Endothelial cell of umbilical vein (primary cell): Measurements from ENCODE around the gene SNX2. TPM values are rescaled to one million over a fixed set of nuclear protein-coding genes. Genes with fewer than 3 reads are reported as not detected.

Source experiments
- BruUV-seq: library from RNA; stranded (reverse); fragments of 400-500 nt; replicated peaks from 2 replicates; lab custom pipeline; 2021; lab: Mats Ljungman, UMichigan
- CTCF ChIA-PET: fragments of 300-600, 350-600 bp; sonication (Branson Sonifier 250); formaldehyde crosslinking; loops from one replicate; lab custom pipeline; 2021; ENCODE audit warnings: antibody characterized with exemption, inconsistent platforms; lab: Charles Lee
- POLR2A ChIA-PET: fragments of 300-600, 350-600 bp; sonication (Branson Sonifier 250); formaldehyde crosslinking; loops from one replicate; lab custom pipeline; 2021; ENCODE audit warnings: antibody characterized with exemption, inconsistent platforms; lab: Charles Lee
- DNase-seq: peaks from one replicate; pipeline ENCODE4 v3.0.0-alpha.2; 2011; ENCODE audit warnings: low read depth, low spot score
- FAIRE-seq: peaks from 2 replicates; lab custom pipeline; 2011; peaks lifted over from hg19 to GRCh38; lab: Jason Lieb, UNC
- H2AFZ ChIP-seq: 2 replicates; pipeline ENCODE4 v1.6.0; 2012; ENCODE audit warnings: low read depth, low read length, control low read depth, inconsistent platforms
- H3K27ac ChIP-seq: 2 replicates; pipeline ENCODE4 v1.5.1; 2011; ENCODE audit warnings: low read depth, mild to moderate bottlenecking, control low read depth, low read length, moderate library complexity; ENCODE audit not compliant: insufficient read depth
- H3K27me3 ChIP-seq, 2 experiments: 2 replicates each; pipeline versions ENCODE4 v1.6.0 to v1.6.1; 2011; ENCODE audit warnings: low read length in 2 of 2, mixed read lengths in 1 of 2; ENCODE audit not compliant: control insufficient read depth in 2 of 2, insufficient read depth in 2 of 2
- H3K36me3 ChIP-seq, 2 experiments: 2 replicates in 1 of 2; 3 replicates in 1 of 2; pipeline ENCODE4 v1.5.1; 2011; ENCODE audit warnings: low read length in 2 of 2, mild to moderate bottlenecking in 1 of 2, moderate library complexity in 1 of 2; ENCODE audit not compliant: control insufficient read depth in 2 of 2, insufficient read depth in 2 of 2; ENCODE audit errors: extremely low read depth in 1 of 2
- H3K4me1 ChIP-seq: 3 replicates; pipeline ENCODE4 v1.5.1; 2011; ENCODE audit warnings: mild to moderate bottlenecking, low read length; ENCODE audit not compliant: control insufficient read depth, insufficient read depth; ENCODE audit errors: extremely low read depth
- H3K4me2 ChIP-seq: 2 replicates; pipeline ENCODE4 v1.6.1; 2011; ENCODE audit warnings: low read length, control low read depth, mixed read lengths; ENCODE audit not compliant: insufficient read depth
- H3K4me3 ChIP-seq, 3 experiments: fragments of 200-600 bp in 1 of 3; sonication (generic), shearing (Covaris generic) in 1 of 3; replicated peaks in 1 of 3; 2 replicates each; pipeline ENCODE4 v1.5.1; 2011 to 2016; ENCODE audit warnings: control low read depth in 3 of 3, low read length in 3 of 3, mild to moderate bottlenecking in 2 of 3, inconsistent platforms in 1 of 3, low read depth in 1 of 3, moderate library complexity in 1 of 3; ENCODE audit not compliant: insufficient read depth in 1 of 3
- H3K79me2 ChIP-seq: 2 replicates; pipeline ENCODE4 v1.6.0; 2012; ENCODE audit warnings: low read length, inconsistent platforms; ENCODE audit not compliant: control insufficient read depth, insufficient read depth
- H3K9ac ChIP-seq: replicated peaks from 2 replicates; pipeline ENCODE3; 2011; ENCODE audit warnings: low read length, control low read depth; ENCODE audit not compliant: insufficient read depth; ENCODE audit errors: extremely low read depth
- H3K9me1 ChIP-seq: replicated peaks from 3 replicates; pipeline ENCODE4 v1.6.0; 2011; ENCODE audit warnings: mild to moderate bottlenecking, low read length; ENCODE audit not compliant: control insufficient read depth, insufficient read depth; ENCODE audit errors: extremely low read depth
- H3K9me3 ChIP-seq: replicated peaks from 2 replicates; pipeline ENCODE4 v1.5.1; 2012; ENCODE audit warnings: low read length, inconsistent platforms; ENCODE audit not compliant: control insufficient read depth, insufficient read depth
- H4K20me1 ChIP-seq: replicated peaks from 2 replicates; pipeline ENCODE3; 2011; ENCODE audit warnings: mild to moderate bottlenecking, low read length; ENCODE audit not compliant: control insufficient read depth, insufficient read depth; ENCODE audit errors: extremely low read depth
- EZH2 ChIP-seq: IDR thresholded peaks from 2 replicates; pipeline ENCODE4 v1.6.1; 2012; ENCODE audit warnings: borderline replicate concordance, low read depth, mild to moderate bottlenecking, moderate library complexity, low read length, inconsistent platforms; ENCODE audit not compliant: severe bottlenecking
- FOS ChIP-seq: IDR thresholded peaks from 2 replicates; pipeline ENCODE4 v1.6.1; 2011; ENCODE audit warnings: mild to moderate bottlenecking, low read length, moderate library complexity, borderline replicate concordance; ENCODE audit not compliant: insufficient read depth
- GATA2 ChIP-seq: IDR thresholded peaks from 2 replicates; pipeline ENCODE4 v1.7.0; 2011; ENCODE audit warnings: low read depth, mild to moderate bottlenecking, moderate library complexity, mixed read lengths, low read length; ENCODE audit not compliant: insufficient read length, insufficient read depth
- JUN ChIP-seq: IDR thresholded peaks from 2 replicates; pipeline ENCODE4 v1.6.1; 2011; ENCODE audit warnings: borderline replicate concordance, low read depth; ENCODE audit not compliant: insufficient read length, insufficient read depth
- POLR2AphosphoS5 ChIP-seq: IDR thresholded peaks from 2 replicates; pipeline ENCODE4 v1.6.1; 2012; ENCODE audit warnings: low read depth, mild to moderate bottlenecking, control low read depth, low read length, moderate library complexity; ENCODE audit not compliant: insufficient read depth
- dilution Hi-C: fragments of 300-500 bp; cut with MboI; formaldehyde crosslinking; loops from one replicate; pipeline ENCODE4 v1.15.0; 2019; ENCODE audit warnings: low sequenced_read_pairs; ENCODE audit not compliant: extremely low pct_ligation_motif_present
- intact Hi-C: fragments of 100-400 bp; cut with micrococcal nuclease; formaldehyde crosslinking; loops from one replicate; pipeline ENCODE4 v1.10.0; 2022
- polyA plus RNA-seq, 4 experiments: library from polyadenylated mRNA; depleted of rRNA in 3 of 4; stranded (reverse) in 3 of 4; unstranded in 1 of 4; fragments of >200 nt; gene quantifications; 2 replicates each; pipeline versions ENCODE4 v1.2.1 to v1.2.3, GENCODE V29; 2011 to 2012; ENCODE audit warnings: missing spikeins in 1 of 4
- total RNA-seq: library from RNA; stranded (reverse); gene quantifications from 2 replicates; pipeline ENCODE4 v1.2.3, GENCODE V29; 2021
- TF ChIP-seq, protein P1 (sequence below), 2 donors: IDR thresholded peaks; 1 replicate in 1 of 2; 2 replicates in 1 of 2; pipeline ENCODE4 v1.5.1; 2011; ENCODE audit warnings: low read length in 2 of 2, mild to moderate bottlenecking in 2 of 2, moderate library complexity in 2 of 2, control low read depth in 1 of 2, inconsistent platforms in 1 of 2, low read depth in 1 of 2; ENCODE audit not compliant: insufficient read depth in 1 of 2; ENCODE audit errors: extremely low read depth in 1 of 2

The SNX2 gene
- total and polyA plus RNA-seq, 2 donors (not counting 3 experiments of a cell fraction or from before 2014, with no cell fraction given): 14.4 to 51.2 TPM

DNA sequence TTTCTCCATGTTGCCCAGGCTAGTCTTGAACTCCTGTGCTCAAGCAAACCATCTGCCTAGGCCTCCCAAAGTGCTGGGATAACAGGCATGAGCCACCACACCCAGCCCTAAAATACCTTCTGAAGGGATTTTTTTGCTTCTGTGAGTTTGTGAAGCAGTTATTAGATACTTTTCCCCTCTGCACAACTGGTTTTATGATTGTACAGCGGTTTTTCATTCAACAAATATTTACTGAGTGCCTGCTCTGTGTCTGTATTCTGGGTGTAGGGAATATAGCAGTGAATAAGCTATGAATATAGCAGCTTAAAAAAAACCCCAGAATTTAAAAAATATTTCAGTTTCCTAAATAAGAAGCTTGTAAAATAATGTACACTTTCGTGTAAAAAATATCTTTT lies 72.8 kb downstream of the SNX2 start:
- dilution Hi-C loops (no loop called here), intact Hi-C loops (loop anchor here (5.0 to 10.0 kb wide), 3 partner anchors 245 to 667 kb away; partner anchors contain the start of gene CSNK1G3)
- peaks cover 18% of the 10 kb centered on the region for H3K4me1 ChIP-seq
- H3K4me2 ChIP-seq: no peak overlapping the region
- H3K4me3 ChIP-seq: no peak overlapping the region
- ChIA-PET CTCF (interaction anchor here (1.3 to 1.9 kb wide), 3 partner anchors 10 to 60 kb away, joined by 4 to 6 read pairs (median 5); no protein-coding TSS in a partner anchor), POLR2A (no interaction called here)
- H4K20me1 ChIP-seq: no peaks in the 10 kb centered on the region
- DNase-seq (no peak), FAIRE-seq (no peak)
- H2AFZ ChIP-seq: no peak overlapping the region
- H3K36me3 ChIP-seq: no peaks in the 10 kb centered on the region
- BruUV-seq: no TSS peak
- no peak overlapping the region for H3K9ac ChIP-seq
- no peaks in the 10 kb centered on the region for H3K79me2 ChIP-seq
- TF ChIP-seq FOS (no peak), EZH2 (no peak), JUN (no peak), GATA2 (no peak), POLR2AphosphoS5 (no peak)
- TF ChIP-seq, protein P1, sequence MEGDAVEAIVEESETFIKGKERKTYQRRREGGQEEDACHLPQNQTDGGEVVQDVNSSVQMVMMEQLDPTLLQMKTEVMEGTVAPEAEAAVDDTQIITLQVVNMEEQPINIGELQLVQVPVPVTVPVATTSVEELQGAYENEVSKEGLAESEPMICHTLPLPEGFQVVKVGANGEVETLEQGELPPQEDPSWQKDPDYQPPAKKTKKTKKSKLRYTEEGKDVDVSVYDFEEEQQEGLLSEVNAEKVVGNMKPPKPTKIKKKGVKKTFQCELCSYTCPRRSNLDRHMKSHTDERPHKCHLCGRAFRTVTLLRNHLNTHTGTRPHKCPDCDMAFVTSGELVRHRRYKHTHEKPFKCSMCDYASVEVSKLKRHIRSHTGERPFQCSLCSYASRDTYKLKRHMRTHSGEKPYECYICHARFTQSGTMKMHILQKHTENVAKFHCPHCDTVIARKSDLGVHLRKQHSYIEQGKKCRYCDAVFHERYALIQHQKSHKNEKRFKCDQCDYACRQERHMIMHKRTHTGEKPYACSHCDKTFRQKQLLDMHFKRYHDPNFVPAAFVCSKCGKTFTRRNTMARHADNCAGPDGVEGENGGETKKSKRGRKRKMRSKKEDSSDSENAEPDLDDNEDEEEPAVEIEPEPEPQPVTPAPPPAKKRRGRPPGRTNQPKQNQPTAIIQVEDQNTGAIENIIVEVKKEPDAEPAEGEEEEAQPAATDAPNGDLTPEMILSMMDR (IDR thresholded peaks at IDR 0.05; ENCODE audit: extremely low read depth in 1 of 2, insufficient read depth in 1 of 2, low read depth in 1 of 2, low read length in 2 of 2): no peak
- no peaks in the 10 kb centered on the region for H3K9me3 ChIP-seq
- no peaks in the 10 kb centered on the region for H3K27me3 ChIP-seq
- H3K27ac ChIP-seq: no peak overlapping the region
- H3K9me1 ChIP-seq: no peaks in the 10 kb centered on the region
